GM18508 (cell line): ENCODE data around the gene ROR1.

ENCODE experiments used
- ATAC-seq: cut with Tn5 transposase; IDR thresholded peaks from one replicate; pipeline ENCODE4 v1.9.1; 2021; ENCODE audit warnings: moderate number of reproducible peaks; ENCODE audit not compliant: insufficient read depth, unreplicated experiment

ROR1 gene

DNA sequence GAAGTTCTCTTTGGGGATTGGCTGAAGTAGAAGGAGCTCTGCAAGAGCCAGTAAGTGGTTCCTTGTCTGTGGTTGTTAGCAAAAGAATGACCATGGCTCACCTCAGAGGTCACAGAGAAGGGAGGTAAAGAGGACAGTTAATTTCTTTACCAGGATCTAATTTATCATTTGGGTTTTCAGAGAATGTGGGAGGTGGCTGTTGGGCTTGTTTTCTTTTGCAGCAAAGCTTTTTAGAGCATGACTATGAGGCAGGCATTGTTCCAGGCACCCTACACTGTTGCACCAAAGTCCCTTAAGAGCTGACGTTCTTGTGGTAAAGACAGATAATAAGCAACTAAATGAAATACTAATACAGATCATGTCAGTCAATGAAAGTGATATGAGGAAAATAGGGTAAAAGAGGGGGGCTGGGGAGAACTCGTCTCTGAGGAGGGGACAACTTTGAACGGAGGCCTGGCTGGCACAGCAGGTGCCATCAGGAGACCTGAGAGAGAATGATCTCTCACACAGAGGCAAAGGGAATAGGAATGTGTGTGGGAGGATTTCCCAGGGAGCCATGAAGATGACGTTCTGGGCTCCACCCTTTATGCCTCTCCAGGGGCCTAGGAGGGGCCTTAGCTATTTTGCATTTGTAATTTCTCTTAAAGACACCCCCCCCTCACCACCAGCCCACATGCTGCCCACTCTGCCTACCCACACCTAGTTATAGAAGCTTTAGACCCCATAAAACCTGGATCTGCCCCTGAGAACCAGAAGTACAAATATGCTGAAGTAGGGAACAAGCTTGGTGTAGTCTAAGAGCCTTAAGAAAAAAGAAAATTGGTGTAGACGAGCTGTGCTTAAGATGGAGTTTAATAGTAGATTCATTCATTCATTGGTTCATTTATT is 177.5 kb downstream of the ROR1 start:
- ATAC-seq: no peak

DNA sequence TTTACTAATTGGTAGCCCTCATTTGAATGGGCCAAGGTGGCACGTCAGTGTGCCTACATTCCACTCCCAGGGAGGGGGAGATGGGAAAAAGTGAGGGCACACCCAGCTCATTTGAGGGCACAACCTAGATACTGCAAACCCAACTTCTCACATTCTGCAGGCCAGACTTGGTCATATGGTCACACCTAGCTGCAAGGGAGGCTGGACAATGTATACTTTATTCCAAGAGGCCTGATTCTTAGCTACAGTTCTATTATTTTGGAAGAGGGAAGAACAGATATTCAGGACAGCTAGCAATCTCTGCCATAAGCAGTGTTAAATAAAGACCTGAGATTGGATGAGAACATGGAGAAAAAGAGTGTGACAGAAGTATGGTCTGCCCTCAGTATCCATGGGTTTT is 180.4 kb downstream of the ROR1 start:
- no peak for ATAC-seq

DNA sequence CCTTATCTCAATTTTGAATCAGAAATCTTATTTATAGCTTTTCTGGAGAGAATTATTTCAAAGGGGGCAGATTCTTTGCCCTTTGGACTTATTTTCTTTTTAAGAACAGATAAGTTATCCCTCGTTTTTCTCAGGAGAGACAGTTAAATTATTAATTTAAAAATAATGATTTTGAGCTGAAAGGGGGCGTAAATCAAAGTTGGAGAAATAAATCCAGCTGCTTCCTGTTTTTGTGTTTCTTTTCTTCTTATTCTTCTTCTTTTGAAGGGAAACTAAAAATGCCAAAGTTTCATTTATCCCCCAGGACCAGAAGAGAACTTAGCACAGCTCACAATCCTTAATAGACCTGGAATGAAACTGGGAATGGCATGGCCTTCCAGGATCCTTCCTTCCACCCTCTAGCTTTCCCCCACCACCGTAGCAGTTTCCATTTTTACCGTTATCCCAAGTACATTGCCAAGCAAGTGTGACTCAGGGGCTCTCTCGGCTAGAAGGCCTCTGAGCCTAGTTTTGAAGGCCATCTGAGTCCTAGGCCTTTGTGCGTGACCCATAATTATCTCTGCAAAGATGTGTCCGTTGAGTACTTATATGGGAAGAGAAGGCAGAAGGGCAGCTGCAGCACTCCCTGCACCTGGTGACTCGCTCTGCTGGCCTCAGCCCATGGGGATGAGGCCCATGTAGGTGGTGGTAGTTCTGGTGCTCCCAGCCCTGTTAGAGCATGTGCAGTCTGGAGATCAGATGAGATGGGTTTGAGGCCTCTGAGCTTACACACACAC is 181.7 kb downstream of the ROR1 start:
- no peak for ATAC-seq

DNA sequence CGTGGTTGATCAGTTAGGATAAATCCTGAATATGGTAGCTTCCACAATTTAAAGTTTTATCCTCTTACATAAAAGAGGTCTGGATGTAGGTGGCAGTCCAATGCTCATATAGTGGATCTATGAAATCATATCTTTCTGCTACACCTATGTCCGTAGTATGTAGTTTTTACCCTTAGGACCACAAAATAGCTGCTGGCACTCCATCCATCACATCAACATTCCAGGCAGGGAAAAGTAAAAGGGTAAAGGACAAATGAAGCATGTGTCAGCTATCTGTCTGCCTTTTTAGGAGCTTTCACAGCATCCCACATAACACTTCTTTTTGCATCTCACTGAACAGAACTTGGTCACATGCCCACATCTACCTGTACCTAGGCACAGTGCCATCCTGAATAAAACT is 184.7 kb downstream of the ROR1 start:
- no peak for ATAC-seq

DNA sequence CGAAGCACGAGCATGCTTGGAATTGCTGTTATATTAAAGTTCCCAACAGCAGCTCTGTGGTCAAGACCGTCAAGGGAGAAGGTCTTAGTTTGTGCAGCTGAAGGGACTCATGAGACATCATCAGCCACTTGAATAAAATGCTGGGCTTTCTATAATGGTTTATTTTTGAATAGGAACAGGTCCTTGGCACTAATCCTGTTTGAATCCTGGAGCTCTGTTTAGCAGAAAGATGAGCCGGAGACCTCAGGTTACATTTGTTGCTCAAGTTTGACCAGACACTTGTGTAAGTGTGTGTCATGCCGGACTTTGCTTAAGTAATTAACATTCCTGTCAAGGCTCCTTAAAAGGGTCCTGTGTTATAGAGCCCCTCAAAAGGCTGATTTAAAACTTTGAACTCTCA is 186.5 kb downstream of the ROR1 start:
- ATAC-seq: no peak

DNA sequence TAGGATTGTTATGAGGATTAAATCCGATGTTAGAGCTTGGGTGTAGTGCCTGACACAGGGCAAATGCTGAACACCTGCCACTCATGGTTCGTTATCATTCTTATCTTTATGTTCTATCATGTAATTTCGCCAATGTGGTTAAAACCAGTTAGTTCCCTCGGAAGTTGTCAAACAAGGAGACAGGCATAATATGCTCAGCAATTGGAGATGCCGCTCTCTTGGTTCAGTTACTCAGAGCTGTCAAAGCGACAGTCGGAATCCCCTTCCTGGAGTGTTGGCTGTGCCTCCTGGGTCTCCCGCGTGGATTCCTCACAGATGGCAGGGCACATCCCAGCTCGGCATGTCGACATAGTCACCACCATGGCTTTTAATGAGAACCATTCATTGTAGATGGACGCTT is 192.2 kb downstream of the ROR1 start:
- no peak for ATAC-seq

DNA sequence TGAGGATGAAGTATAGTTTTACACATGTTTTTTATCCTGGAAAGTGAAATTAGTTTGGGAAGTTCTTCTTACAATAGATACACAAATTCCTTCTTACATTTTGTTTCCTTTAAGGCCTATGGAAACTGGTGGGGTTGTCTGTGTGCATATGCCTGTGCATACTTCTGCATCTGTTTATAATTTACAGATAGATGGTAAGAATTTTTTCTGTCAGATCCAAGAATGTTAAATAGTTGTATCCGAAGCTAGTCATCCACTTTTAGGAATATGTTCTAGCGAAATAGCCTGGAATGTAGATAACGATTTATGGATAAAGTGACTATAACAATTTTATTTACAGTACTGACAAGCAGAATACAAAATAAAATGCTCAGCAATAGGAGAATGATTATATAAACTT is 194.1 kb downstream of the ROR1 start:
- ATAC-seq: no peak

DNA sequence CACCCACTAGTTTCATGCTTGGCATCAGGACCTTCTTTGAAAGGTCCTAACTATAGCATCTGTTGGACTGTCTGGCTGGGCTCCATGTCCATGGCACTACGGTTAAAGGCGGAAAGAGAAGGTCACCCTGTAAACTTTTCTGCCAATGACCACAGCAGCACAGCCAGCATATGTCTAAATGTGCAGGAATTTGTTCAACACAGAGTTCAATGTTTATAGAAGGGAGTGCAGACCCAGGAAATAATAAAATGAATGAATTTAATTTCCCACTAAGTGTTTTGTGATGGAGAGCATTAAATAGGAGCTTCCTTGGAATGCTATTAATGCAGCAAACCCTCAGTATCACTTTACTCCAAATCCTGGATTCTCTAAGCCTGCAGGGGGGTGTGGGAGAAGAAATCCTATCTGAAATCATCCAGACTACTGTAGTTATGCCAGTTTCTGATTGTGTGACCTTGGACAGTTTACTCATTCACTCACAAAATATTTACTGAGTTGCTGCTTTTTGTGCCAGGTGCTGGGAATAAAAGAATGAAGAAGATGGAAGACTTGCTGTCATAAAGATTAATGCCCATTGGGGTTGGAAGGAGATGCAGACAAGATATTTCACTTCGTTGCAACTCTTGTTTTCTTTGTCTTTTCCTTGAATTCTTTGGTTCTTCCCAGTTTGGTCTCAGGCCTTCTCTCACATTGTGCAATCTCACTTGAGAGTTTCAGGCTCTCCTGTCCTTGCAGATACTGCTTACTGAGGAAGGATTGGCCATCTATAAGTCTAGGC is 195.0 kb downstream of the ROR1 start:
- ATAC-seq: no peak

DNA sequence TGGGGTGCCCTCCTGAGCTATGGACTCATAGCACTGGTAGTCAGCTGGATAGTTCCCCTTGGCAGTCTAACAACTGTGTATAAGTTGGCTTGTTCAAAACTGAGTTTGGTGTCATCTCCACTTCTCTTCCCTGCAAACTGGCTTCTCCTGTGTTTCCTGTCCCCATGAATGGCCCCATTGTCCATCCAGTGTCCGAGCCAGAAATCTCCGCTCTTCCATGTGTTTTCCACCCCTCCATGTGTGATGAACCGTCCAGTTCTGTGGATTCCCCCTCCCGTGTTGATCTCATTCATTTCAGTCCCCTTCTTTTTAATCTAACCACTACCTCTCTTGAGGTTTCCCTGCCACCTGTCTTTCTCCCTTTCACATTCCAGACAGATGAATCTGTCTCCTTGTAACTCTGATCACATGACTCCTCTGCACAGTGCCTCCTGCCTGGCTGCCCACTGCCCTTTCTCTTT is 195.7 kb downstream of the ROR1 start:
- no peak for ATAC-seq

DNA sequence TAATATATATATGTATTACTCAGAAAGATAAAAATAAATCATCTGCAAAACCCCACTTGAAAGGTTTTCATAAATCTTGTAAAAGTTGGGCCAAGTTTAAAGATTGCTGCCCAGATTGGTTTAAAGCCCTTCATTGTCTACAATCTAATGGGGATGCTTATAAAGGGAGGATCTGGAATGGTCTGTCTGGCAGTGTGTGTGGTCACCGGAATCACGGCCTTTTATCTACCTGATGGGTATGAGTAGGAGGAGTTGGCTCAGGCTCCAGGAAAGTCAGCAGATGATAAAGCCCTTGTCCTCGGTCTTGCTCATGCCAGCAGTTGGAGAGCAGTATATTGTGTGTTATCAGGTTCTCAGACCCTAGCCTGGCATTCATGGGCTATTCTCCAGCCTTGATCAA is 197.7 kb downstream of the ROR1 start:
- no peak for ATAC-seq

DNA sequence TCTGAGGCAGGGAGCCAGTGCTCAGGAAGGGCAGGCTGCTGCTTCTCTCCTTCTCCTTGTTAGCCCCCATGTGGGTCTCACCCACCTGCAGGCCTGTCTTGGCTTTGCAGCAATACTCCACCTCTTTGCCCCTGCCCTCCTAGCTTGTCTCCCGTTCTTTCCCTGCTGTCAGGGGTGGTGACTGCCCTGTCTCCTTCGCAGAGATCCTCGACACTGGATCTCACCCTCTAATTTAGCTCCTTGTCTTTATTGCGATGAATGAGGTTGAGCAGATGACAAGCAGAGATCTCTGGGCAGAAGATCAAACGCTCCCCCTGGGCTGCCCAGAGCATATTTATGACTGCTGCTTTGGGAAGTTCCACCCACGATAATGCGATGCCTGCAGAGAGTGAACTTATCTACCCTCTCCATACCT is 199.2 kb downstream of the ROR1 start:
- ATAC-seq: no peak

DNA sequence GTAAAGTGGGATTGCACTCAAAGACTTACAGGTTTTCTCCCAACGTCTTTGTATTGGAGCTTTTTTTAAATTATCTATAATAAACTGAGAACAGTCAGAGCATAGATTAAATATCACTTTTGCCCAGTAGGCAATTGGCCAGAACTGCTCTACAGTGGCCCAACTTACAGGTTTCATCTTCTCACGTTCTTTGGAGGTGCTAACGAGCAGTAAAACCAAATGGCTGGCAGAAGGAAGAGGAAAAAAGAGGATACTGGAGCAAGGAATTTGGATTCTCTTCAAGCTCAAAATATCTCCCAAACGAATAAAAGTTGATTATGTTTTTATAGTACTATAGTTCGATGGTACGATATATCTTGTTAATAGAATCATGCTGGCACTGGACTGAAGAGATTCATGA is 201.1 kb downstream of the ROR1 start:
- no peak for ATAC-seq

DNA sequence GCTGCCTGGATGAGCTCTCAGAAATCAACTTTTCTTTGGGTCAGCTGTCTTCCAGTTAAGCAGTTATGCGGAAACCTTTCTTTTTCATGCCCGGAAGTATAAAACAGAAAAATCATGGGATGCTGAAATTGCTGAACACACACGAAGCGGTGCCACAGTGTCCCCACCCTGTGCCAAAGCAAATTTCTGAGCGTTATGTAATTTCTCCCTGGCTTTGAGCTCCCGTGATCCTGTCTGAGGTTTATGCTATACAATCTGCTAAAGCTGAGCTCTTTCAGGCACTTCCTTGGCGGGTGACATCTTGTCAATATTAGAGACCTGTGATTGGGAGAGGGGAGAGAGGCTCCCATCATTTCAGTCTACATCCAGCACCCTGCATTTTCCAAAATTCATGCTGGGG is 201.7 kb downstream of the ROR1 start:
- no peak for ATAC-seq

DNA sequence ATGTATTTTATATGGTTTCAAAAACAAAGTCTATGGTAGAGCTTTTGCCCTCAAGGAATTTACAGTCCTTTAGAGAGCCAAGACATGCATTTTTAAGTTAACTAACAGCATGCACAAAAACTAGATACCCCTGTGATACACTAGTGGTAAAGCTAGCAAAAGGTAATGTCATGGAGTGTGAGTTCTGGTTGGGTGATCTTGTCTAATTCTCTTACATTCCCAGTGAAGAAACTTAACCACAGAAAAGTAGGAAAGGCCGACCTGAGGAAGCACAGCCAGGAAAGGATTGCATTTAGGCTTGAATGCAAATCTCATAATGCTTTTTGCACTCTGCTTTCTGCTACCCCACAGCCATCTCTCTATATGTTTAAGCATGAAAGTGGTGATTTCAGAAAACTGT is 202.2 kb downstream of the ROR1 start:
- ATAC-seq: no peak

DNA sequence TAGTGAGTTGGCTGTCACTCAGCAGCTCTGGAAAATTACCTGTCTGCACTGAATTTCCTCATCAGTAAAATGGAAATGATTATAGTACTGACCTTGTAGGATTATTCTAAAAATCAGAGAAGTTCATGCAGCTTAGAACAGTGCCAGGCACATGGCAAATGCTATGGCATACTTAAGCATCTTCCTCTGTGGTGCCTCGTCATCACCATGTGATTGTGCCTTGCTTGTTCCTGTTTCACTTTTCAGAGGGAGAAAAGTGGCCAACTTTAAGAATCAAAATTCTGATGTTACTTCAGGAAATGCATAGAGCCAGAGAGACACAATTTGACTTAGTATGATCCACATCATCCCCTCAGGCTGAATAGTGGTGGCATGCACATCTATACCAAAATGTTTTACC is 203.6 kb downstream of the ROR1 start:
- no peak for ATAC-seq

DNA sequence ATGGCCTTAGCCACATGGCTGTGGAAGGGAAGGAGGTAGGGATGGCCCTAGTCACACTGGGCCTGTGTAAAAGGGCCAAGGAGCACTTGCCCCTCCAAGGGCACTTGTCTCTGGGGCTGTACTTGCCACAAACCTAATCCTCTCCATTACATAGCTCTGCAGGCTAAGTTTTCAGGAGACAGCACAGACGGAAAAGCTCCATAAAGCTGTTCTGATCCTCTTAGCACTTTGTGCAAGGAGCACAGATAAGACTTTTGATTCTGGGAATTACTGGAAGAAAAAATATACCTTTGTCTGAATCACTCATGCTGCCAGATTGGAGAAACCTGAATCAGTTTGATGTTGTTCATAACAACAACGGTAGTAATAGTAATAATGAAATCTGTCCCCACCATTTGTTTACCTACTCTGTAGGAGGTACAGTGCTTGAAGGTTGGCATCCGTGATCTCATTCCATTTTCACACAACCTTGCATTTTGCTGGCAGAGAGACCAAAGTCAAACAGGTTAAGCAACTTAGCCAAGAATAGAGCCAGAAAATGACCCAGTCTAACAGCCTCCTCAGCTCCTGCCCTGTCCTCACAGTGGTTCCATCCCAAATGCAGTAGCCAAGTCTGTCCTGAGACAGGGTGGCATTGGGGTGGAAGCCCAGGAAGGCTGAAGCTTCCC is 207.1 kb downstream of the ROR1 start:
- ATAC-seq: no peak

DNA sequence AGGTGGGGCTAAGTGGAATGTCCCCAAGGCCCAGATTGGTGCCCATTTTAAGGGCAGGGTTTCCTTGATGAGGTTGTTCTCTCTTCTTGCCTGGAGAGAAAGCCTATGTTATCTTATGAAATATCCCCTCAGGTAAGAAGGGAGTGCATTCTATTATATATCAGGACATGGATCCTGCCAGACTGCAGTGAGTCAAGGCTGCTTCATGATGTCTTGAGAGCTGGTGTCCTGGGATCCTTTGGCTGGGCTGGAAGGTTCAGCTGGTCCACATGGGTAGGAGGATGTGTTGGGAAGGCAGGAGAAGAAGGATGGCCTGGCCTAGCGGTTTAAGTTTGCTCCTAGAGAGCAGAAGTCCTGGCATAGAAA is 207.6 kb downstream of the ROR1 start:
- no peak for ATAC-seq

DNA sequence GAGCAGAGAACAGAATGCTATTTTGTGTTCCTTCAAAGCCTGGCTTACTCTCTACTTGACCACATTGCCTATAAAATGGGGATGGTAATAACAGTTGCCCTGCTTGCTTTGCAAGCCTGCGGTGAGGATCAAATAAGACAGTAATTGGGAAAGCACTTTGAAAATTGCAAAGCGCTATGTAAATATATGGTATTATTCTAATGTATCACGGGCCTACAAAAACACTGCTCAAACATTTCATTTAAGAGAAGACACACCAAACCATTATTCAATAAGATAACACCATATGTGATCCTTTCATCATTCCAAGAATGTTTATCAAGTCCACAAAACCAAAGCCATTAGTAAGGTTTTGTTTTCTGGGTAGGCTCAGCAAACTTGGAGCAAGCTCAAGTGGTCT is 208.4 kb downstream of the ROR1 start:
- no peak for ATAC-seq

DNA sequence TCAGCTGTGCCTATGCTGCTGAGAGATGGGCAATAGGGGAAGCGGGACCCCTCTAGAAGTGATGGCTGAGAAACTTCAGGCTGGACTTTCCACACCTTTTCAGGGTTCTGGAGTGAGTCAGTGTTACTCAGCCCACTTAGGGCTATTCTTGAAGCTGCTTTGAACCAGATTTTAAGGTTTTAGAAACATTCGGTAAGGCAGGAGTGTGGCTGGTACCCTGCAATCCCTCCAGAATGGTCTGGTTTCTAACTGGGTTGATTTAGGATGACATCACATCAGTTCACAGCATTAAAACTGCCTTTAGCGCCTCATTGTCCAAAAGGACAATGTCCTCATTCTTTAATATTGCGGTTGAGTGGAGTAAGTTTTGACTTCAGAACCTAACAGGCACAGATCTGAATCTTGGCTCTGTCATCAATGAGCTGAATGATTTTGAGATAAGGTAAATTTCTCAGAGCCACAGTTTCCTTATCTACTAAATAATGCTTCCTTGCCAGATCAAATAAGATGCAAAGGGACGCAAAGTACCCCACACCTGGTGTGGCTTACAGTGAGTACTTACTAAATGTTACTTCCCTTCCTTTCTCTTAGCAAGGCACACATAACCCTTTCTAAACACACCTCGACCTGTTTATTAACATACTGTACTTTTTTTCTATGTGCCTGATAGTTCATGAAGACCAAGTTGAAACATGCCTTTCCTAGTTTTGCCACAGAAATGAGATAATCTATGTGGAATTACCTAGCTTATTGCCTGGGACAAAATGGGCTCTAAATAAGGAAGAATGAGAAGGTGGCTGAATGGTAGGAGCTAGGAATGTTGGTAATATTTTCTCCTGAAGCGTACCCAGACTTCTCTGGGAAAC is 209.8 kb downstream of the ROR1 start:
- ATAC-seq: no peak
